Measurements from ENCODE around the gene TMEM212. TPM values are rescaled to one million over a fixed set of nuclear protein-coding genes. Genes with fewer than 3 reads are reported as not detected.

Gene TMEM212
- total and polyA plus RNA-seq, 11 donors = not detected

DNA sequence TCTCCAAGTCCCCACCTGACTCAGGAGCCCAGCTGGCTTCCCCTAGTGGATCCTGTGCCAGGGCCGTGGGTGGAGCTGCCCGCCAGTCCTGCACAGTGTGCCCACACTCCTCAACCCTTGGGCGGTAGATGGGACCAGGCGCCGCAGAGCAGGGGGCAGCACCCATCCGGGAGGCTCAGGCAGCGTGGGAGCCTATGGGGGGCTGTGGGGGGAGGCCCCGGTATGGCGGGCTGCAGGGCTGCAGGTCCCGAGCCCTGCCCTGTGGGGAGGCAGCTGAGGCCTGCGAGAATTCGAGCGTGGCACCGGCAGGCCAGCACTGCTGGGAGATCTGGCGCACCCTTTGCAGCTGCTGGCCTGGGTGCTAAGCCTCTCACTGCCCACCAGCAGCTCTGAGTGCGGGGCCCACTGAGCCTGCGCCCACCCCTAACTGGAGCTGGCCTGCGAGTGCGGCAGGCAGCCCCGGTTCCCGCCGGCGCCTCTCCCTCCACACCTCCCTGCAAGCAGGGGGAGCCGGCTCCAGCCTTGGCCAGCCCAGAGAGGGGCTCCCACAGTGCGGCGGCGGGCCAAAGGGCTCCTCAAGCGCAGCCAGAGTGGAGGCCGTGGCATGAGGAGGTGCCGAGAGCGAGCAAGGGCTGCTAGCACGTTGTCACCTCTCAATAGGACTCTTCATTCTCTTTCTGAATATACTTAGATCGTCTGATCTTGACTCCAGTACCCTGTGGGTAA, 64.0 kb downstream of the TMEM212 start:
- peaks cover 0 to 13% (median 0%) of the 10 kb centered on the region in 12 donors for H3K9me3 ChIP-seq
- no peak for TF ChIP-seq POLR2A (IDR thresholded peaks at IDR 0.05)
- TF ChIP-seq, protein P1, sequence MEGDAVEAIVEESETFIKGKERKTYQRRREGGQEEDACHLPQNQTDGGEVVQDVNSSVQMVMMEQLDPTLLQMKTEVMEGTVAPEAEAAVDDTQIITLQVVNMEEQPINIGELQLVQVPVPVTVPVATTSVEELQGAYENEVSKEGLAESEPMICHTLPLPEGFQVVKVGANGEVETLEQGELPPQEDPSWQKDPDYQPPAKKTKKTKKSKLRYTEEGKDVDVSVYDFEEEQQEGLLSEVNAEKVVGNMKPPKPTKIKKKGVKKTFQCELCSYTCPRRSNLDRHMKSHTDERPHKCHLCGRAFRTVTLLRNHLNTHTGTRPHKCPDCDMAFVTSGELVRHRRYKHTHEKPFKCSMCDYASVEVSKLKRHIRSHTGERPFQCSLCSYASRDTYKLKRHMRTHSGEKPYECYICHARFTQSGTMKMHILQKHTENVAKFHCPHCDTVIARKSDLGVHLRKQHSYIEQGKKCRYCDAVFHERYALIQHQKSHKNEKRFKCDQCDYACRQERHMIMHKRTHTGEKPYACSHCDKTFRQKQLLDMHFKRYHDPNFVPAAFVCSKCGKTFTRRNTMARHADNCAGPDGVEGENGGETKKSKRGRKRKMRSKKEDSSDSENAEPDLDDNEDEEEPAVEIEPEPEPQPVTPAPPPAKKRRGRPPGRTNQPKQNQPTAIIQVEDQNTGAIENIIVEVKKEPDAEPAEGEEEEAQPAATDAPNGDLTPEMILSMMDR (IDR thresholded peaks at IDR 0.05) = no peak
- WGBS, 4 donors = 87 to 98% (median 92%) methylated on average over 13 to 33 of the region's 33 CpGs
- ATAC-seq (no peak), DNase-seq (no peak)
- H3K27ac ChIP-seq = no peak overlapping the region
- H3K27me3 ChIP-seq = no peaks in the 10 kb centered on the region
- H3K4me1 ChIP-seq = no peaks in the 10 kb centered on the region
- H3K4me3 ChIP-seq = no peak overlapping the region
- intact Hi-C loops (cut with DNase I) = no loop called here
- no peaks in the 10 kb centered on the region for H3K36me3 ChIP-seq

DNA sequence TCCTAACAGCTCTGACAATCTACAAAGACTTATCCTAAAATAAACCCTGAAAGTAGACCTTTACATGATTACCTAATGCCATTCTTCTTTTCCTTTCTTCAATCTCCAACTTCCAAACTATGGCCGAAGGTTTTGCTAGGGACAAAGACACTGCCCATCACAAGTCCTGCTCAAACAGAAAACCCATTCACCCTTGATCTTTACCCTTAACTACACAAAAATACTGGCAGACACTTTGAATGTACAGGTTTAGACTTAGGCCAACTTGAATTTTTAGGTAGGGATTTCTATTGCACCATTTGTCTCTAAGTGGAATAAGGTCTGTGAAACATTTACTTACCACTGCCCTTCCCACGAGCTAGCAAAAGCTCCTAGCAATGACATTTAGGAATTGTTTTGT, 64.6 kb downstream of the TMEM212 start:
- WGBS, 4 donors = 84 to 90% (median 87%) methylated on average over 2 of the region's 2 CpGs

DNA sequence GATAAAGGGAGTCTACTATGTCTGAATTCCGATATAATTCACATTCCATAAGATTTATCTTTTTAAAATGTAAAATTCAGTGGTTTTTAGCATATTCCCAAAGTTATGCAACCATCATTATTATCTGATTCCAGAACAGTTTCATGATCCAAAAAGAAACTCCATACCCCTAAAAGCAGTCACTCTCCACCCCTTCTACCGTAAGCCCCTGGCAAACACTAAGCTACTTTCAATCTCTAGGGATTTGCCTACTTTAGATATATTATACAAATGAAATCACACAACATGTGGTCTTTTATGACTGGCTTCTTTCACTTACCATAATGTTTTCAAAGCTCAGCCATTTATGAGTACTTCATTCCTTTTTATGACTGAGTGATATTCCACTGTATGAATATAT, 65.6 kb downstream of the TMEM212 start:
- Histone ChIP-seq H3K27me3 (no peaks in the 10 kb centered on the region), H3K4me3 (no peak overlapping the region), H3K36me3 (no peaks in the 10 kb centered on the region), H3K4me1 (no peaks in the 10 kb centered on the region), H3K9me3 (peaks cover 0 to 13% (median 0%) of the 10 kb centered on the region in 12 donors), H3K27ac (no peak overlapping the region)
- intact Hi-C loops (cut with DNase I) = no loop called here
- ATAC-seq = no peak
- no peak for DNase-seq
- WGBS, 4 donors = 74 to 78% (median 74%) methylated on average over 2 of the region's 2 CpGs
- TF ChIP-seq, protein P1 (IDR thresholded peaks at IDR 0.05) = no peak
- no peak for TF ChIP-seq POLR2A (IDR thresholded peaks at IDR 0.05)

More for the DNA sequence above, 64.6 kb downstream of the TMEM212 start:
- Histone ChIP-seq H3K27ac (no peak overlapping the region), H3K4me1 (no peaks in the 10 kb centered on the region), H3K27me3 (no peaks in the 10 kb centered on the region), H3K9me3 (peaks cover 0 to 13% (median 0%) of the 10 kb centered on the region in 12 donors), H3K4me3 (no peak overlapping the region), H3K36me3 (no peaks in the 10 kb centered on the region)
- no peak for DNase-seq
- no peak for ATAC-seq
- intact Hi-C loops (cut with DNase I) = no loop called here
- no peak for TF ChIP-seq POLR2A (IDR thresholded peaks at IDR 0.05)
- TF ChIP-seq, protein P1 (IDR thresholded peaks at IDR 0.05) = no peak

Other genes with a start within 250 kb of the TMEM212 start
- 100 to 1,000 TPM in 1 of 9 donors, 10 to 100 TPM in 8; 44.5 to 106 (median 61.4) TPM for gene PLD1, start 32.9 kb upstream of the TMEM212 start, total RNA-seq
- 10 to 100 TPM; 12.3 to 33.2 TPM for gene PLD1, start 32.9 kb upstream of the TMEM212 start, polyA plus RNA-seq
- 100 to 1,000 TPM in 3 of 9 donors, 10 to 100 TPM in 6; 59.1 to 113 (median 79.0) TPM for gene FNDC3B, start 196.2 kb downstream of the TMEM212 start, total RNA-seq
- 10 to 100 TPM in 1 of 2 donors, 1 to 10 TPM in 1; 9.4 to 35.8 TPM for gene FNDC3B, start 196.2 kb downstream of the TMEM212 start, polyA plus RNA-seq

Data from heart left ventricle (tissue), 16 donors.